Panc1 (cell line): ENCODE measurements around the gene SYCP3.

Experiments used
- POLR2AphosphoS5 ChIP-seq: IDR thresholded peaks from 2 replicates; pipeline ENCODE4 v1.6.1; 2012; ENCODE audit warnings: mild to moderate bottlenecking, low read depth, low read length, moderate library complexity
- SIN3A ChIP-seq: IDR thresholded peaks from 2 replicates; pipeline ENCODE4 v1.6.1; 2012; ENCODE audit warnings: low read depth, mild to moderate bottlenecking, low read length, moderate library complexity, borderline replicate concordance; ENCODE audit not compliant: insufficient read depth
- TCF7L2 ChIP-seq: IDR thresholded peaks from 2 replicates; pipeline ENCODE4 v1.6.1; 2011; ENCODE audit warnings: mild to moderate bottlenecking, low read depth, low read length, inconsistent platforms
- TF ChIP-seq, protein P1 (sequence below): fragments of 450-650 bp; IDR thresholded peaks from 2 replicates; pipeline ENCODE4 v1.5.1; 2017; ENCODE audit warnings: mild to moderate bottlenecking
- TF ChIP-seq, protein P2 (sequence below), 2 experiments: IDR thresholded peaks; 2 replicates each; pipeline ENCODE4 v1.6.1; 2011 to 2012; ENCODE audit warnings: low read depth in 2 of 2, control low read depth in 1 of 2, low read length in 1 of 2, mild to moderate bottlenecking in 1 of 2, moderate library complexity in 1 of 2; ENCODE audit not compliant: insufficient read depth in 1 of 2

- TF ChIP-seq, protein P1, sequence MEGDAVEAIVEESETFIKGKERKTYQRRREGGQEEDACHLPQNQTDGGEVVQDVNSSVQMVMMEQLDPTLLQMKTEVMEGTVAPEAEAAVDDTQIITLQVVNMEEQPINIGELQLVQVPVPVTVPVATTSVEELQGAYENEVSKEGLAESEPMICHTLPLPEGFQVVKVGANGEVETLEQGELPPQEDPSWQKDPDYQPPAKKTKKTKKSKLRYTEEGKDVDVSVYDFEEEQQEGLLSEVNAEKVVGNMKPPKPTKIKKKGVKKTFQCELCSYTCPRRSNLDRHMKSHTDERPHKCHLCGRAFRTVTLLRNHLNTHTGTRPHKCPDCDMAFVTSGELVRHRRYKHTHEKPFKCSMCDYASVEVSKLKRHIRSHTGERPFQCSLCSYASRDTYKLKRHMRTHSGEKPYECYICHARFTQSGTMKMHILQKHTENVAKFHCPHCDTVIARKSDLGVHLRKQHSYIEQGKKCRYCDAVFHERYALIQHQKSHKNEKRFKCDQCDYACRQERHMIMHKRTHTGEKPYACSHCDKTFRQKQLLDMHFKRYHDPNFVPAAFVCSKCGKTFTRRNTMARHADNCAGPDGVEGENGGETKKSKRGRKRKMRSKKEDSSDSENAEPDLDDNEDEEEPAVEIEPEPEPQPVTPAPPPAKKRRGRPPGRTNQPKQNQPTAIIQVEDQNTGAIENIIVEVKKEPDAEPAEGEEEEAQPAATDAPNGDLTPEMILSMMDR: no peak
- TF ChIP-seq POLR2AphosphoS5 (no peak), SIN3A (no peak), TCF7L2 (no peak)
- TF ChIP-seq, protein P2, sequence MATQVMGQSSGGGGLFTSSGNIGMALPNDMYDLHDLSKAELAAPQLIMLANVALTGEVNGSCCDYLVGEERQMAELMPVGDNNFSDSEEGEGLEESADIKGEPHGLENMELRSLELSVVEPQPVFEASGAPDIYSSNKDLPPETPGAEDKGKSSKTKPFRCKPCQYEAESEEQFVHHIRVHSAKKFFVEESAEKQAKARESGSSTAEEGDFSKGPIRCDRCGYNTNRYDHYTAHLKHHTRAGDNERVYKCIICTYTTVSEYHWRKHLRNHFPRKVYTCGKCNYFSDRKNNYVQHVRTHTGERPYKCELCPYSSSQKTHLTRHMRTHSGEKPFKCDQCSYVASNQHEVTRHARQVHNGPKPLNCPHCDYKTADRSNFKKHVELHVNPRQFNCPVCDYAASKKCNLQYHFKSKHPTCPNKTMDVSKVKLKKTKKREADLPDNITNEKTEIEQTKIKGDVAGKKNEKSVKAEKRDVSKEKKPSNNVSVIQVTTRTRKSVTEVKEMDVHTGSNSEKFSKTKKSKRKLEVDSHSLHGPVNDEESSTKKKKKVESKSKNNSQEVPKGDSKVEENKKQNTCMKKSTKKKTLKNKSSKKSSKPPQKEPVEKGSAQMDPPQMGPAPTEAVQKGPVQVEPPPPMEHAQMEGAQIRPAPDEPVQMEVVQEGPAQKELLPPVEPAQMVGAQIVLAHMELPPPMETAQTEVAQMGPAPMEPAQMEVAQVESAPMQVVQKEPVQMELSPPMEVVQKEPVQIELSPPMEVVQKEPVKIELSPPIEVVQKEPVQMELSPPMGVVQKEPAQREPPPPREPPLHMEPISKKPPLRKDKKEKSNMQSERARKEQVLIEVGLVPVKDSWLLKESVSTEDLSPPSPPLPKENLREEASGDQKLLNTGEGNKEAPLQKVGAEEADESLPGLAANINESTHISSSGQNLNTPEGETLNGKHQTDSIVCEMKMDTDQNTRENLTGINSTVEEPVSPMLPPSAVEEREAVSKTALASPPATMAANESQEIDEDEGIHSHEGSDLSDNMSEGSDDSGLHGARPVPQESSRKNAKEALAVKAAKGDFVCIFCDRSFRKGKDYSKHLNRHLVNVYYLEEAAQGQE (IDR thresholded peaks at IDR 0.05; ENCODE audit: insufficient read depth in 1 of 2, low read depth in 2 of 2, low read length in 1 of 2): no peak
These were observed 25.0 kb upstream of the SYCP3 start for GRCh38 chr12:101764051-101764792.
